Measurements from ENCODE around the gene GNS.

Gene GNS

GRCh38 chr12:64773386-64773785, 14.2 kb upstream of the GNS start:
- Histone ChIP-seq H3K9me3 (ENCODE audit: control insufficient read depth, insufficient read depth, low read length) (no peaks in the 10 kb centered on the region), H3K9ac (ENCODE audit: low read depth, low read length) (no peak overlapping the region), H3K27me3 (ENCODE audit: control insufficient read depth, insufficient read depth, low read length) (no peaks in the 10 kb centered on the region), H3K36me3 (ENCODE audit: control insufficient read depth, insufficient read depth, low read length) (no peaks in the 10 kb centered on the region), H3K4me1 (ENCODE audit: control insufficient read depth, insufficient read depth, low read length) (no peaks in the 10 kb centered on the region), H3K4me3 (ENCODE audit: low read depth, low read length) (no peak overlapping the region)

GRCh38 chr12:64767495-64767894, 8.3 kb upstream of the GNS start:
- no peaks in the 10 kb centered on the region for H3K9me3 ChIP-seq (ENCODE audit: control insufficient read depth, insufficient read depth, low read length)
- no peak overlapping the region for H3K9ac ChIP-seq (ENCODE audit: low read depth, low read length)
- no peaks in the 10 kb centered on the region for H3K27me3 ChIP-seq (ENCODE audit: control insufficient read depth, insufficient read depth, low read length)
- no peaks in the 10 kb centered on the region for H3K36me3 ChIP-seq (ENCODE audit: control insufficient read depth, insufficient read depth, low read length)
- H3K4me3 ChIP-seq (ENCODE audit: low read depth, low read length), result no peak overlapping the region
- H3K4me1 ChIP-seq (ENCODE audit: control insufficient read depth, insufficient read depth, low read length), result no peaks in the 10 kb centered on the region

GRCh38 chr12:64760808-64761573, 1.8 kb upstream of the GNS start:
- no peaks in the 10 kb centered on the region for H3K4me1 ChIP-seq (ENCODE audit: control insufficient read depth, insufficient read depth, low read length)
- H3K9me3 ChIP-seq (ENCODE audit: control insufficient read depth, insufficient read depth, low read length), result no peaks in the 10 kb centered on the region
- no peaks in the 10 kb centered on the region for H3K27me3 ChIP-seq (ENCODE audit: control insufficient read depth, insufficient read depth, low read length)
- H3K36me3 ChIP-seq (ENCODE audit: control insufficient read depth, insufficient read depth, low read length), result no peaks in the 10 kb centered on the region
- no peak overlapping the region for H3K9ac ChIP-seq (ENCODE audit: low read depth, low read length)
- H3K4me3 ChIP-seq (ENCODE audit: low read depth, low read length), result no peak overlapping the region

- Histone ChIP-seq H3K9me3 (ENCODE audit: control insufficient read depth, insufficient read depth, low read length) (no peaks in the 10 kb centered on the region), H3K4me3 (ENCODE audit: low read depth, low read length) (no peak overlapping the region), H3K27me3 (ENCODE audit: control insufficient read depth, insufficient read depth, low read length) (no peaks in the 10 kb centered on the region), H3K4me1 (ENCODE audit: control insufficient read depth, insufficient read depth, low read length) (no peaks in the 10 kb centered on the region), H3K36me3 (ENCODE audit: control insufficient read depth, insufficient read depth, low read length) (no peaks in the 10 kb centered on the region), H3K9ac (ENCODE audit: low read depth, low read length) (no peak overlapping the region)
Measured at GRCh38 chr12:64757771-64758170, 1.4 kb downstream of the GNS start.

- H3K4me3 ChIP-seq (ENCODE audit: low read depth, low read length), result no peak overlapping the region
- H3K9ac ChIP-seq (ENCODE audit: low read depth, low read length), result no peak overlapping the region
- no peaks in the 10 kb centered on the region for H3K4me1 ChIP-seq (ENCODE audit: control insufficient read depth, insufficient read depth, low read length)
- H3K9me3 ChIP-seq (ENCODE audit: control insufficient read depth, insufficient read depth, low read length), result no peaks in the 10 kb centered on the region
- no peaks in the 10 kb centered on the region for H3K36me3 ChIP-seq (ENCODE audit: control insufficient read depth, insufficient read depth, low read length)
- H3K27me3 ChIP-seq (ENCODE audit: control insufficient read depth, insufficient read depth, low read length), result no peaks in the 10 kb centered on the region
Measured at GRCh38 chr12:64756376-64756775, 2.8 kb downstream of the GNS start.

GRCh38 chr12:64753427-64753826, 5.8 kb downstream of the GNS start:
- Histone ChIP-seq H3K9ac (ENCODE audit: low read depth, low read length) (no peak overlapping the region), H3K4me3 (ENCODE audit: low read depth, low read length) (no peak overlapping the region)

GRCh38 chr12:64752833-64753238, 6.4 kb downstream of the GNS start:
- Histone ChIP-seq H3K27me3 (ENCODE audit: control insufficient read depth, insufficient read depth, low read length) (no peaks in the 10 kb centered on the region), H3K9ac (ENCODE audit: low read depth, low read length) (no peak overlapping the region), H3K36me3 (ENCODE audit: control insufficient read depth, insufficient read depth, low read length) (no peaks in the 10 kb centered on the region), H3K9me3 (ENCODE audit: control insufficient read depth, insufficient read depth, low read length) (no peaks in the 10 kb centered on the region), H3K4me1 (ENCODE audit: control insufficient read depth, insufficient read depth, low read length) (no peaks in the 10 kb centered on the region), H3K4me3 (ENCODE audit: low read depth, low read length) (no peak overlapping the region)

More at GRCh38 chr12:64753427-64753826, 5.8 kb downstream of the GNS start:
- no peaks in the 10 kb centered on the region for H3K27me3 ChIP-seq (ENCODE audit: control insufficient read depth, insufficient read depth, low read length)
- H3K36me3 ChIP-seq (ENCODE audit: control insufficient read depth, insufficient read depth, low read length), result no peaks in the 10 kb centered on the region
- H3K4me1 ChIP-seq (ENCODE audit: control insufficient read depth, insufficient read depth, low read length), result no peaks in the 10 kb centered on the region
- no peaks in the 10 kb centered on the region for H3K9me3 ChIP-seq (ENCODE audit: control insufficient read depth, insufficient read depth, low read length)

GRCh38 chr12:64752032-64752431, 7.2 kb downstream of the GNS start:
- H3K9ac ChIP-seq (ENCODE audit: low read depth, low read length), result no peak overlapping the region
- H3K4me3 ChIP-seq (ENCODE audit: low read depth, low read length), result no peak overlapping the region
- no peaks in the 10 kb centered on the region for H3K4me1 ChIP-seq (ENCODE audit: control insufficient read depth, insufficient read depth, low read length)
- H3K36me3 ChIP-seq (ENCODE audit: control insufficient read depth, insufficient read depth, low read length), result no peaks in the 10 kb centered on the region
- H3K27me3 ChIP-seq (ENCODE audit: control insufficient read depth, insufficient read depth, low read length), result no peaks in the 10 kb centered on the region
- no peaks in the 10 kb centered on the region for H3K9me3 ChIP-seq (ENCODE audit: control insufficient read depth, insufficient read depth, low read length)

GRCh38 chr12:64749461-64750200, 9.6 kb downstream of the GNS start:
- H3K4me1 ChIP-seq (ENCODE audit: control insufficient read depth, insufficient read depth, low read length), result no peaks in the 10 kb centered on the region
- no peak overlapping the region for H3K4me3 ChIP-seq (ENCODE audit: low read depth, low read length)
- no peaks in the 10 kb centered on the region for H3K27me3 ChIP-seq (ENCODE audit: control insufficient read depth, insufficient read depth, low read length)
- no peaks in the 10 kb centered on the region for H3K9me3 ChIP-seq (ENCODE audit: control insufficient read depth, insufficient read depth, low read length)
- no peak overlapping the region for H3K9ac ChIP-seq (ENCODE audit: low read depth, low read length)
- no peaks in the 10 kb centered on the region for H3K36me3 ChIP-seq (ENCODE audit: control insufficient read depth, insufficient read depth, low read length)

GRCh38 chr12:64747695-64748094, 11.5 kb downstream of the GNS start:
- H3K9ac ChIP-seq (ENCODE audit: low read depth, low read length), result no peak overlapping the region
- H3K36me3 ChIP-seq (ENCODE audit: control insufficient read depth, insufficient read depth, low read length), result peaks cover 3% of the 10 kb centered on the region
- no peaks in the 10 kb centered on the region for H3K27me3 ChIP-seq (ENCODE audit: control insufficient read depth, insufficient read depth, low read length)
- no peaks in the 10 kb centered on the region for H3K9me3 ChIP-seq (ENCODE audit: control insufficient read depth, insufficient read depth, low read length)
- H3K4me1 ChIP-seq (ENCODE audit: control insufficient read depth, insufficient read depth, low read length), result no peaks in the 10 kb centered on the region
- H3K4me3 ChIP-seq (ENCODE audit: low read depth, low read length), result no peak overlapping the region

- Histone ChIP-seq H3K4me3 (ENCODE audit: low read depth, low read length) (no peak overlapping the region), H3K27me3 (ENCODE audit: control insufficient read depth, insufficient read depth, low read length) (no peaks in the 10 kb centered on the region), H3K9ac (ENCODE audit: low read depth, low read length) (no peak overlapping the region), H3K4me1 (ENCODE audit: control insufficient read depth, insufficient read depth, low read length) (no peaks in the 10 kb centered on the region), H3K9me3 (ENCODE audit: control insufficient read depth, insufficient read depth, low read length) (no peaks in the 10 kb centered on the region), H3K36me3 (ENCODE audit: control insufficient read depth, insufficient read depth, low read length) (peaks cover 8% of the 10 kb centered on the region)
Measured at GRCh38 chr12:64746663-64747062, 12.5 kb downstream of the GNS start.

GRCh38 chr12:64745980-64746379, 13.2 kb downstream of the GNS start:
- Histone ChIP-seq H3K4me3 (ENCODE audit: low read depth, low read length) (no peak overlapping the region), H3K4me1 (ENCODE audit: control insufficient read depth, insufficient read depth, low read length) (no peaks in the 10 kb centered on the region), H3K9me3 (ENCODE audit: control insufficient read depth, insufficient read depth, low read length) (no peaks in the 10 kb centered on the region), H3K36me3 (ENCODE audit: control insufficient read depth, insufficient read depth, low read length) (peaks cover 8% of the 10 kb centered on the region), H3K9ac (ENCODE audit: low read depth, low read length) (no peak overlapping the region), H3K27me3 (ENCODE audit: control insufficient read depth, insufficient read depth, low read length) (no peaks in the 10 kb centered on the region)
